ENCODE data around the gene SEC14L1. TPM values are rescaled to one million over a fixed set of nuclear protein-coding genes. Genes with fewer than 3 reads are reported as not detected.

Gene SEC14L1
- total and polyA plus RNA-seq, 12 donors, result 61.8 to 255 (median 143) TPM

- peak; percentile 58 to 90 (median 74) for DNase-seq
- peak overlapping the region; percentile 44 to 92 (median 67) for H3K27ac ChIP-seq
- H3K4me1 ChIP-seq (replicated peaks in 1 of 2), result peaks cover 27 to 43% of the 10 kb centered on the region in 2 donors
- TF ChIP-seq POLR2A (IDR thresholded peaks at IDR 0.05) (peak in 1 of 2 donors; percentile 44), CTCF (IDR thresholded peaks at IDR 0.05) (peak; percentile 77 to 99 (median 90))
- H3K4me3 ChIP-seq, result no peak overlapping the region
- intact Hi-C loops (cut with DNase I), result loop anchor here in 1 of 2 donors (10.0 kb wide), 1 partner anchor 48 kb away; the partner anchor contains the start of gene SEC14L1
- H3K27me3 ChIP-seq, result no peaks in the 10 kb centered on the region
- H3K9me3 ChIP-seq (replicated peaks in 1 of 3), result no peaks in the 10 kb centered on the region
- peaks cover 0 to 42% of the 10 kb centered on the region in 2 donors for H3K36me3 ChIP-seq (replicated peaks in 1 of 2)
- 8 to 23% (median 19%) methylated on average over 12 of the region's 12 CpGs for WGBS, 4 donors
Observed at GRCh38 chr17:77096570-77097214, 44.1 kb upstream of the SEC14L1 start.

- peaks cover 27 to 43% of the 10 kb centered on the region in 2 donors for H3K4me1 ChIP-seq (replicated peaks in 1 of 2)
- intact Hi-C loops (cut with DNase I), result loop anchor here in 1 of 2 donors (10.0 kb wide), 1 partner anchor 47 kb away; the partner anchor contains the start of gene SEC14L1
- 77 to 87% (median 84%) methylated on average over 6 of the region's 6 CpGs for WGBS, 4 donors
Observed at GRCh38 chr17:77097631-77098180, 43.1 kb upstream of the SEC14L1 start.

GRCh38 chr17:77098884-77099545, 41.8 kb upstream of the SEC14L1 start:
- H3K9me3 ChIP-seq (replicated peaks in 1 of 3), result no peaks in the 10 kb centered on the region
- TF ChIP-seq CTCF (IDR thresholded peaks at IDR 0.05), result no peak
- peak; percentile 3 to 51 for TF ChIP-seq POLR2A (IDR thresholded peaks at IDR 0.05)
- peak; percentile 74 to 92 (median 79) for DNase-seq
- no peaks in the 10 kb centered on the region for H3K27me3 ChIP-seq
- WGBS, 4 donors, result 33 to 36% (median 35%) methylated on average over 9 of the region's 9 CpGs
- peaks cover 0 to 19% of the 10 kb centered on the region in 2 donors for H3K36me3 ChIP-seq (replicated peaks in 1 of 2)
- intact Hi-C loops (cut with DNase I), result loop anchor here in 1 of 2 donors (10.0 kb wide), 1 partner anchor 46 kb away; the partner anchor contains the start of gene SEC14L1
- no peak overlapping the region for H3K4me3 ChIP-seq
- H3K27ac ChIP-seq, result peak overlapping the region; percentile 67 to 92 (median 84)
- peaks cover 27 to 43% of the 10 kb centered on the region in 2 donors for H3K4me1 ChIP-seq (replicated peaks in 1 of 2)

More at GRCh38 chr17:77097631-77098180, 43.1 kb upstream of the SEC14L1 start:
- Histone ChIP-seq H3K27me3 (no peaks in the 10 kb centered on the region), H3K36me3 (replicated peaks in 1 of 2) (peaks cover 0 to 32% of the 10 kb centered on the region in 2 donors), H3K27ac (peak overlapping the region; percentile 44 to 92 (median 67)), H3K4me3 (no peak overlapping the region), H3K9me3 (replicated peaks in 1 of 3) (no peaks in the 10 kb centered on the region)
- TF ChIP-seq POLR2A (IDR thresholded peaks at IDR 0.05) (no peak), CTCF (IDR thresholded peaks at IDR 0.05) (no peak)
- DNase-seq, result no peak

GRCh38 chr17:77099997-77100396, 40.8 kb upstream of the SEC14L1 start:
- no peak overlapping the region for H3K4me3 ChIP-seq
- peaks cover 27 to 43% of the 10 kb centered on the region in 2 donors for H3K4me1 ChIP-seq (replicated peaks in 1 of 2)
- H3K9me3 ChIP-seq (replicated peaks in 1 of 3), result no peaks in the 10 kb centered on the region
- peaks cover 0 to 9% of the 10 kb centered on the region in 2 donors for H3K36me3 ChIP-seq (replicated peaks in 1 of 2)
- WGBS, 4 donors, result 85 to 89% (median 87%) methylated on average over 15 of the region's 15 CpGs
- intact Hi-C loops (cut with DNase I), result loop anchor here in 1 of 2 donors (10.0 kb wide), 1 partner anchor 45 kb away; the partner anchor contains the start of gene SEC14L1
- no peaks in the 10 kb centered on the region for H3K27me3 ChIP-seq
- DNase-seq, result peak; percentile 57 to 83 (median 70)
- H3K27ac ChIP-seq, result peak overlapping the region in 4 of 5 donors; percentile 67 to 92 (median 85)
- TF ChIP-seq POLR2A (IDR thresholded peaks at IDR 0.05) (peak in 1 of 2 donors; percentile 11), CTCF (IDR thresholded peaks at IDR 0.05) (no peak)
